Esophagus muscularis mucosa (tissue), 4 donors: ENCODE measurements around the gene MYPN. TPM values are rescaled to one million over a fixed set of nuclear protein-coding genes. Genes with fewer than 3 reads are reported as not detected.

Source experiments
- DNase-seq: peaks from one replicate; pipeline ENCODE4 v3.0.0-alpha.2; 2017; ENCODE audit errors: extremely low spot score
- H3K27ac ChIP-seq, 4 donors: fragments of 200-600 bp; sonication (generic); replicated peaks in 1 of 4; 1 replicate in 3 of 4; 2 replicates in 1 of 4; pipeline ENCODE4 v1.5.1; 2016 to 2019; ENCODE audit warnings: mild to moderate bottlenecking in 1 of 4
- H3K27me3 ChIP-seq, 4 donors: fragments of 200-600 bp; sonication (generic); one replicate each; pipeline versions ENCODE4 v1.5.1 to v1.6.0; 2016 to 2019
- H3K36me3 ChIP-seq, 4 donors: fragments of 200-600 bp; sonication (generic); one replicate each; pipeline ENCODE4 v1.5.1; 2016 to 2019
- H3K4me1 ChIP-seq, 4 donors: fragments of 200-600 bp; sonication (generic); one replicate each; pipeline ENCODE4 v1.5.1; 2016 to 2019
- H3K4me3 ChIP-seq, 4 donors: fragments of 200-600 bp; sonication (generic); 1 replicate in 2 of 4; 2 replicates in 2 of 4; pipeline ENCODE4 v1.5.1; 2016 to 2019; ENCODE audit warnings: mild to moderate bottlenecking in 4 of 4, moderate library complexity in 1 of 4
- H3K9me3 ChIP-seq, 4 donors: fragments of 200-600 bp; sonication (generic); 1 replicate in 3 of 4; 2 replicates in 1 of 4; pipeline ENCODE4 v1.5.1; 2016 to 2019
- EP300 ChIP-seq: sonication (generic); formaldehyde crosslinking; IDR thresholded peaks from one replicate; pipeline ENCODE4 v1.6.1; 2017; ENCODE audit warnings: antibody characterized with exemption
- POLR2A ChIP-seq: fragments of 450-650 bp; IDR thresholded peaks from one replicate; pipeline ENCODE4 v1.6.1; 2017; ENCODE audit warnings: antibody characterized with exemption, moderate library complexity, mild to moderate bottlenecking, low read depth
- POLR2AphosphoS5 ChIP-seq, 2 donors: sonication (generic); formaldehyde crosslinking; IDR thresholded peaks; one replicate each; pipeline ENCODE4 v1.6.1; 2017; ENCODE audit warnings: antibody characterized with exemption in 2 of 2
- WGBS: methylation state at CpG from one replicate; pipeline ENCODE4 v1.1.5; 2018; 5-methylcytosine and 5-hydroxymethylcytosine counted together
- intact Hi-C: fragments of 100-400 bp; cut with DNase I; formaldehyde crosslinking; loops from one replicate; pipeline ENCODE4 v1.15.1; 2023
- total RNA-seq, 4 donors: library from RNA; depleted of rRNA; stranded (reverse); fragments of >200 nt; gene quantifications; one replicate each; pipeline versions ENCODE4 v1.1.0 to v1.2.1, GENCODE V29; 2016
- TF ChIP-seq, protein P1 (sequence below), 3 experiments: fragments of 200-600 bp in 2 of 3; fragments of 450-650 bp in 1 of 3; sonication (generic) in 2 of 3; IDR thresholded peaks; one replicate each; pipeline ENCODE4 v1.5.1; 2017 to 2019; ENCODE audit warnings: antibody characterized with exemption in 3 of 3, mild to moderate bottlenecking in 2 of 3, moderate library complexity in 1 of 3

The MYPN gene
- total RNA-seq, 4 donors from 2014 or later = 0.50 to 1.5 (median 0.67) TPM

DNA sequence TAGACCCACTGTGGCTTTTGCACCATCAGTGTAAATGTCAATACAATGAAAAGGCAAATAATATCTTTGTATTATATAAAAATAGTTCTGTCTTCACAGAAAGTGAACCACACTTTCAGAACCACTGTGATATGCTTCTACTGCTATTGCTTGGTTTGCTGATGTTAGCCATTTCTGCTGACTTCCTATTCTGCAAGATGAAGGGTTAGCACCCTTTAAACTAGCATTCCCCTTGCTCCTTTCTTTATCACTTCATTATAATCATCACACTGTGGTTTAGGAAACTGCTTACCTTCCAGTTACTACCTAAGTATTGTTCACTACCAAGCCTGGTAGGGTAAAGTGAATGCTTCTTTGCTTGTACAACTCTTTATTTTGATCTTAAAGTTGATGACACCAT, 29.2 kb downstream of the MYPN start:
- Histone ChIP-seq H3K4me3 (no peak overlapping the region), H3K9me3 (no peaks in the 10 kb centered on the region), H3K36me3 (no peaks in the 10 kb centered on the region), H3K27me3 (no peaks in the 10 kb centered on the region), H3K27ac (no peak overlapping the region), H3K4me1 (peaks cover 8 to 21% (median 20%) of the 10 kb centered on the region in 4 donors)
- intact Hi-C loops = no loop called here
- TF ChIP-seq POLR2AphosphoS5 (IDR thresholded peaks at IDR 0.05) (no peak), POLR2A (no peak), EP300 (no peak)
- TF ChIP-seq, protein P1, sequence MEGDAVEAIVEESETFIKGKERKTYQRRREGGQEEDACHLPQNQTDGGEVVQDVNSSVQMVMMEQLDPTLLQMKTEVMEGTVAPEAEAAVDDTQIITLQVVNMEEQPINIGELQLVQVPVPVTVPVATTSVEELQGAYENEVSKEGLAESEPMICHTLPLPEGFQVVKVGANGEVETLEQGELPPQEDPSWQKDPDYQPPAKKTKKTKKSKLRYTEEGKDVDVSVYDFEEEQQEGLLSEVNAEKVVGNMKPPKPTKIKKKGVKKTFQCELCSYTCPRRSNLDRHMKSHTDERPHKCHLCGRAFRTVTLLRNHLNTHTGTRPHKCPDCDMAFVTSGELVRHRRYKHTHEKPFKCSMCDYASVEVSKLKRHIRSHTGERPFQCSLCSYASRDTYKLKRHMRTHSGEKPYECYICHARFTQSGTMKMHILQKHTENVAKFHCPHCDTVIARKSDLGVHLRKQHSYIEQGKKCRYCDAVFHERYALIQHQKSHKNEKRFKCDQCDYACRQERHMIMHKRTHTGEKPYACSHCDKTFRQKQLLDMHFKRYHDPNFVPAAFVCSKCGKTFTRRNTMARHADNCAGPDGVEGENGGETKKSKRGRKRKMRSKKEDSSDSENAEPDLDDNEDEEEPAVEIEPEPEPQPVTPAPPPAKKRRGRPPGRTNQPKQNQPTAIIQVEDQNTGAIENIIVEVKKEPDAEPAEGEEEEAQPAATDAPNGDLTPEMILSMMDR (IDR thresholded peaks at IDR 0.05) = no peak
- DNase-seq = no peak

DNA sequence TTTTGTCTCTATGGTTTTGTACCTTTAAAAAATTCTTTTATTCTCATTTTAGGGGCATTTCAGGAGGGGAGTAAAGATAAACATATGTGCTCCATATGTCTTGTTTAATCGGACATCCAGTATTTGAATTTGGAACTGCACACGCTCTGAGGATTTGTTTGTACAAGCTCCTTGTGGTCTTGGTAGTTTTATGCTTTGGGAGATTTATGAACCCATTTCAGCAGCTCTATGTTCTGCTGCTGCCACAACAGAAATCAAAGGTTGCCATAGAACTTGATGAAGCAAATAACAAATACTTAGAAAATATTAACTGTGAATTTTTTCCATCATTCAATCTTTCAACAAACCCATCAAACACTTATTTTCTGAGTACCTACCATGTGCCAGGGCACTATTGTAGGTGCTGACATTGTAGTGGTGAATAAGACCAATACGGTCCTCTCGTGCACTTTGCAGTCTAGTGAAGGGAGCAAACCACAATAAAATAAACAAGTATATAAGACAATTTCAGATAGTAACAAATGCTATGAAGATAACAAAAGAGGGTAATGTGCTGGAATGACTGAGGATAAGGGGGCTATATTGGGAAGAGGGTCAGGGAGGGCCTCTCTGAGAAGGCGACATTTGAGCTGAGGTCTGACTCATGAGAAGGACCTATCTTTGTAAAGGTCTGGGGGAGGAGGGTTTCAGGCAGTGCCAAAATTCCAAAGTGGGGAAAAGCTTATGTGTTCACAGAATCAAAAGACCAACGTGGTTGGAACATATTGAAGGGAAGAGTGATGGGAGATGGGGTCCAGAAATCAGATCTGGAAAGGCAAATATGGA, 30.4 kb downstream of the MYPN start:
- 80% methylated on average over 6 of the region's 6 CpGs for WGBS
- H3K4me1 ChIP-seq = peaks cover 8 to 21% (median 19%) of the 10 kb centered on the region in 4 donors
- intact Hi-C loops = no loop called here

DNA sequence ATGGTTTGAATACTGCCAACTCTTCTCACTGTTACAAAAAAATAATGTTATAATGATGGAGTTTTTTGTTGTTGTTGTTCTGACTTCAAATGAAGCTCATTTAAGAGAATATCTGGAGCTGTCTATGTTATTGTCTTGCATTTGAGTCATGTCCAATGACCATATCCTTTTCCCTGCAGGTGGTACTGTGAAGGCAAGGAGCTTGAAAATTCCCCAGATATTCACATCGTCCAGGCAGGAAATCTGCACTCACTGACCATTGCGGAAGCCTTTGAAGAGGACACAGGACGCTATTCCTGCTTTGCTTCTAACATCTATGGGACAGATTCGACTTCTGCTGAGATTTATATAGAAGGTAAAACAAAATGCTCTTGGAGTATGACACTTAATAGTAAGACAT, 33.5 kb downstream of the MYPN start:
- no peaks in the 10 kb centered on the region for H3K27me3 ChIP-seq
- intact Hi-C loops = no loop called here
- TF ChIP-seq POLR2AphosphoS5 (IDR thresholded peaks at IDR 0.05) (no peak), POLR2A (no peak), EP300 (no peak)
- TF ChIP-seq, protein P1 (IDR thresholded peaks at IDR 0.05) = no peak
- no peak overlapping the region for H3K4me3 ChIP-seq
- no peaks in the 10 kb centered on the region for H3K9me3 ChIP-seq
- no peak overlapping the region for H3K27ac ChIP-seq
- H3K36me3 ChIP-seq = peaks cover 0 to 14% (median 0%) of the 10 kb centered on the region in 4 donors
- no peak for DNase-seq
- 92% methylated on average over 4 of the region's 4 CpGs for WGBS
- no peaks in the 10 kb centered on the region for H3K4me1 ChIP-seq

More for the DNA sequence above, 30.4 kb downstream of the MYPN start:
- Histone ChIP-seq H3K36me3 (no peaks in the 10 kb centered on the region), H3K27ac (no peak overlapping the region), H3K4me3 (no peak overlapping the region), H3K9me3 (no peaks in the 10 kb centered on the region), H3K27me3 (no peaks in the 10 kb centered on the region)
- TF ChIP-seq, protein P1 (IDR thresholded peaks at IDR 0.05) = no peak
- TF ChIP-seq POLR2A = no peak
- TF ChIP-seq POLR2AphosphoS5 (IDR thresholded peaks at IDR 0.05) = no peak
- no peak for TF ChIP-seq EP300
- no peak for DNase-seq

DNA sequence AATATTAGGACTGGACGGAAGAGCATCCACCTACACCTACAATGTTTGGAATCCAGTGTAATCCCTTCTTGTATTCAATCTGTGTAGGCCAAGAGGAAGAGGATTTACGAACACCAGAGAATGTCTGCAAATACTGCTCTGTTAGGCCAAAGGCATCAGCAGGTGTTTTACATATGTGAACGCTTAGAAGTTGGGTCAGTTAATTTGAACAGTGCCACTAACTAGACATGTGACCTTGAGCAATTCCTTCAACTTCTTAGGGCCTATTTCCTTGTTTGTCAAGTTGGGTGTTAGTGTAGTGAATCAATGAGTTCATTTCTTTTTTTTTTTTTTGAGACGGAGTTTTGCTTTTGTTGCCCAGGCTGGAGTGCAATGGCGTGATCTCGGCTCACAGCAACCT, 35.4 kb downstream of the MYPN start:
- no peak overlapping the region for H3K4me3 ChIP-seq
- no peaks in the 10 kb centered on the region for H3K9me3 ChIP-seq
- no peak for DNase-seq
- TF ChIP-seq, protein P1 (IDR thresholded peaks at IDR 0.05) = no peak
- TF ChIP-seq EP300 = no peak
- no peak for TF ChIP-seq POLR2A
- no peak for TF ChIP-seq POLR2AphosphoS5 (IDR thresholded peaks at IDR 0.05)
- no peaks in the 10 kb centered on the region for H3K27me3 ChIP-seq
- intact Hi-C loops = no loop called here
- H3K27ac ChIP-seq = no peak overlapping the region
- 64% methylated on average over 6 of the region's 6 CpGs for WGBS
- no peaks in the 10 kb centered on the region for H3K4me1 ChIP-seq
- H3K36me3 ChIP-seq = peaks cover 0 to 19% (median 0%) of the 10 kb centered on the region in 4 donors
